ENCODE results near the gene CNTNAP2. TPM values are rescaled to one million over a fixed set of nuclear protein-coding genes. Genes with fewer than 3 reads are reported as not detected.
A peak's percentile ranks its signal among the peaks of the same experiment; 100 is the strongest.

CNTNAP2 gene
- total RNA-seq, 4 donors from 2014 or later = not detected

GRCh38 chr7:148347981-148348380 is 2231.4 kb downstream of the CNTNAP2 start:
- Histone ChIP-seq H3K27ac (no peak overlapping the region), H3K27me3 (no peaks in the 10 kb centered on the region), H3K4me1 (no peaks in the 10 kb centered on the region), H3K4me3 (no peak overlapping the region), H3K36me3 (no peaks in the 10 kb centered on the region), H3K9me3 (no peaks in the 10 kb centered on the region)
- ATAC-seq (no peak), DNase-seq (no peak)
- intact Hi-C loops (cut with DNase I; ENCODE audit: low total_unique reads) (no loop called here), in situ Hi-C loops (cut with MboI; ENCODE audit: low sequenced_read_pairs in 4 of 4) (no loop called here)
- TF ChIP-seq CTCF (IDR thresholded peaks at IDR 0.05 in 4 of 5, conservative IDR thresholded peaks at IDR 0.05 in 1 of 5) = no peak
- TF ChIP-seq POLR2A (IDR thresholded peaks at IDR 0.05) = no peak

- H3K9me3 ChIP-seq = no peaks in the 10 kb centered on the region
- H3K4me3 ChIP-seq = no peak overlapping the region
- intact Hi-C loops (cut with DNase I; ENCODE audit: low total_unique reads) = no loop called here
- ATAC-seq = no peak
- H3K27ac ChIP-seq = no peak overlapping the region
- H3K27me3 ChIP-seq = no peaks in the 10 kb centered on the region
- in situ Hi-C loops (cut with MboI; ENCODE audit: low sequenced_read_pairs in 4 of 4) = no loop called here
- TF ChIP-seq POLR2A (IDR thresholded peaks at IDR 0.05) (no peak), CTCF (IDR thresholded peaks at IDR 0.05 in 4 of 5, conservative IDR thresholded peaks at IDR 0.05 in 1 of 5) (no peak)
- no peak for DNase-seq
- no peaks in the 10 kb centered on the region for H3K36me3 ChIP-seq
- H3K4me1 ChIP-seq = no peaks in the 10 kb centered on the region
These were observed 2231.9 kb downstream of the CNTNAP2 start for GRCh38 chr7:148348466-148348865.

GRCh38 chr7:148356303-148356702 is 2239.7 kb downstream of the CNTNAP2 start:
- peak; percentile 33 to 46 for DNase-seq
- Histone ChIP-seq H3K4me3 (no peak overlapping the region), H3K9me3 (no peaks in the 10 kb centered on the region), H3K27ac (no peak overlapping the region), H3K4me1 (no peaks in the 10 kb centered on the region), H3K36me3 (no peaks in the 10 kb centered on the region), H3K27me3 (no peaks in the 10 kb centered on the region)
- in situ Hi-C loops (cut with MboI; ENCODE audit: low sequenced_read_pairs in 4 of 4) (no loop called here), intact Hi-C loops (cut with DNase I; ENCODE audit: low total_unique reads) (no loop called here)
- TF ChIP-seq POLR2A (IDR thresholded peaks at IDR 0.05) (no peak), CTCF (IDR thresholded peaks at IDR 0.05 in 4 of 5, conservative IDR thresholded peaks at IDR 0.05 in 1 of 5) (no peak)
- ATAC-seq = peak; percentile 39 to 56

GRCh38 chr7:148362541-148362940 is 2245.9 kb downstream of the CNTNAP2 start:
- no peak overlapping the region for H3K4me3 ChIP-seq
- TF ChIP-seq CTCF (IDR thresholded peaks at IDR 0.05 in 4 of 5, conservative IDR thresholded peaks at IDR 0.05 in 1 of 5) = no peak
- no peak for TF ChIP-seq POLR2A (IDR thresholded peaks at IDR 0.05)
- in situ Hi-C loops (cut with MboI; ENCODE audit: low sequenced_read_pairs in 4 of 4) = no loop called here
- H3K27ac ChIP-seq = no peak overlapping the region
- no peak for ATAC-seq
- no peaks in the 10 kb centered on the region for H3K27me3 ChIP-seq
- H3K36me3 ChIP-seq = no peaks in the 10 kb centered on the region
- intact Hi-C loops (cut with DNase I; ENCODE audit: low total_unique reads) = no loop called here
- no peaks in the 10 kb centered on the region for H3K4me1 ChIP-seq
- no peaks in the 10 kb centered on the region for H3K9me3 ChIP-seq
- DNase-seq = no peak

- ATAC-seq (no peak), DNase-seq (no peak)
- Histone ChIP-seq H3K4me3 (no peak overlapping the region), H3K27me3 (no peaks in the 10 kb centered on the region), H3K4me1 (no peaks in the 10 kb centered on the region), H3K36me3 (no peaks in the 10 kb centered on the region), H3K27ac (no peak overlapping the region), H3K9me3 (no peaks in the 10 kb centered on the region)
- intact Hi-C loops (cut with DNase I; ENCODE audit: low total_unique reads) = no loop called here
- in situ Hi-C loops (cut with MboI; ENCODE audit: low sequenced_read_pairs in 4 of 4) = no loop called here
- TF ChIP-seq CTCF (IDR thresholded peaks at IDR 0.05 in 4 of 5, conservative IDR thresholded peaks at IDR 0.05 in 1 of 5) (no peak), POLR2A (IDR thresholded peaks at IDR 0.05) (no peak)
These were observed 2251.3 kb downstream of the CNTNAP2 start for GRCh38 chr7:148367731-148368475.

All from gastrocnemius medialis (tissue), 4 donors.